HL-60 (cell line): Measurements from ENCODE around the gene TIAM1.

Source experiments
- CTCF ChIP-seq: IDR thresholded peaks from one replicate; pipeline ENCODE4 v1.5.1; 2011; ENCODE audit warnings: low read length, control low read depth, inconsistent platforms; ENCODE audit not compliant: insufficient read depth
- REST ChIP-seq: IDR thresholded peaks from 2 replicates; pipeline ENCODE4 v1.6.1; 2012; ENCODE audit warnings: low read depth; ENCODE audit not compliant: insufficient replicate concordance
- SPI1 ChIP-seq: IDR thresholded peaks from 2 replicates; pipeline ENCODE4 v1.6.1; 2012; ENCODE audit warnings: low read depth, mild to moderate bottlenecking, borderline replicate concordance

GRCh38 chr21:31162827-31163226, 181.2 kb downstream of the TIAM1 start:
- no peak for TF ChIP-seq SPI1
- no peak for TF ChIP-seq CTCF
- no peak for TF ChIP-seq REST
